Stimulated activated effector memory CD8-positive, alpha-beta T cell treated with anti-CD3 and anti-CD28 coated beads, Interleukin-12 subunit alpha, Interleukin-12 subunit beta, amount 100 ng/mL, for 72 hours (primary cell): ENCODE results near the gene SLC1A3.

Source experiments
- ATAC-seq: fragments of 150-1000 bp; cut with Tn5 transposase; 2 replicates; pipeline ENCODE4 v1.10.0; 2021
- DNase-seq, 2 donors: peaks; one replicate each; pipeline ENCODE4 v3.0.0; 2021 to 2022; ENCODE audit warnings: low spot score in 2 of 2
- H3K27ac Mint-ChIP-seq: one replicate; pipeline ENCODE4 v1.8.0; 2022; ENCODE audit warnings: mild to moderate bottlenecking, mixed read lengths
- H3K36me3 Mint-ChIP-seq: one replicate; pipeline ENCODE4 v1.8.0; 2022; ENCODE audit warnings: mild to moderate bottlenecking, mixed read lengths
- H3K4me1 Mint-ChIP-seq: one replicate; pipeline ENCODE4 v1.8.0; 2022; ENCODE audit warnings: mixed read lengths
- H3K4me3 Mint-ChIP-seq: one replicate; pipeline ENCODE4 v1.8.0; 2022; ENCODE audit warnings: mild to moderate bottlenecking, mixed read lengths
- H3K9me3 Mint-ChIP-seq: one replicate; pipeline ENCODE4 v1.8.0; 2022; ENCODE audit warnings: mixed read lengths

The SLC1A3 gene

GRCh38 chr5:36722900-36723299 is 116.5 kb downstream of the SLC1A3 start:
- peaks cover 6% of the 10 kb centered on the region for H3K4me1 Mint-ChIP-seq
- peak overlapping the region; percentile 1 for H3K4me3 Mint-ChIP-seq
- peak overlapping the region; percentile 1 for H3K27ac Mint-ChIP-seq
- no peaks in the 10 kb centered on the region for H3K36me3 Mint-ChIP-seq
- DNase-seq (no peak), ATAC-seq (no peak)
- no peaks in the 10 kb centered on the region for H3K9me3 Mint-ChIP-seq

- Mint-ChIP-seq H3K27ac (peak overlapping the region; percentile 1), H3K4me1 (peaks cover 6% of the 10 kb centered on the region), H3K4me3 (peak overlapping the region; percentile 32), H3K36me3 (no peaks in the 10 kb centered on the region), H3K9me3 (no peaks in the 10 kb centered on the region)
- no peak for DNase-seq
- ATAC-seq, result no peak
Observed at GRCh38 chr5:36723912-36724311, 117.5 kb downstream of the SLC1A3 start.

GRCh38 chr5:36724467-36725332 is 118.3 kb downstream of the SLC1A3 start:
- peak overlapping the region; percentile 32 for H3K4me3 Mint-ChIP-seq
- DNase-seq, result peak in 1 of 2 donors; percentile 55
- peaks cover 6% of the 10 kb centered on the region for H3K4me1 Mint-ChIP-seq

GRCh38 chr5:36726317-36726716 is 119.9 kb downstream of the SLC1A3 start:
- no peak overlapping the region for H3K27ac Mint-ChIP-seq
- H3K9me3 Mint-ChIP-seq, result no peaks in the 10 kb centered on the region
- ATAC-seq (no peak), DNase-seq (no peak)
- H3K4me1 Mint-ChIP-seq, result peaks cover 6% of the 10 kb centered on the region
- H3K4me3 Mint-ChIP-seq, result no peak overlapping the region
- H3K36me3 Mint-ChIP-seq, result no peaks in the 10 kb centered on the region

More at GRCh38 chr5:36724467-36725332, 118.3 kb downstream of the SLC1A3 start:
- Mint-ChIP-seq H3K27ac (peak overlapping the region; percentile 1), H3K36me3 (no peaks in the 10 kb centered on the region), H3K9me3 (no peaks in the 10 kb centered on the region)
- peak; percentile 78 for ATAC-seq

GRCh38 chr5:36726767-36727166 is 120.4 kb downstream of the SLC1A3 start:
- DNase-seq (no peak), ATAC-seq (no peak)
- no peaks in the 10 kb centered on the region for H3K36me3 Mint-ChIP-seq
- peaks cover 6% of the 10 kb centered on the region for H3K4me1 Mint-ChIP-seq
- H3K4me3 Mint-ChIP-seq, result no peak overlapping the region
- H3K9me3 Mint-ChIP-seq, result no peaks in the 10 kb centered on the region
- no peak overlapping the region for H3K27ac Mint-ChIP-seq

GRCh38 chr5:36728697-36729543 is 122.5 kb downstream of the SLC1A3 start:
- H3K9me3 Mint-ChIP-seq, result no peaks in the 10 kb centered on the region
- no peak overlapping the region for H3K4me3 Mint-ChIP-seq

GRCh38 chr5:36730537-36731216 is 124.3 kb downstream of the SLC1A3 start:
- Mint-ChIP-seq H3K27ac (no peak overlapping the region), H3K36me3 (no peaks in the 10 kb centered on the region), H3K4me1 (no peaks in the 10 kb centered on the region), H3K4me3 (no peak overlapping the region), H3K9me3 (no peaks in the 10 kb centered on the region)
- DNase-seq (no peak), ATAC-seq (no peak)

More at GRCh38 chr5:36728697-36729543, 122.5 kb downstream of the SLC1A3 start:
- ATAC-seq (peak; percentile 56), DNase-seq (no peak)
- Mint-ChIP-seq H3K36me3 (no peaks in the 10 kb centered on the region), H3K27ac (no peak overlapping the region), H3K4me1 (no peaks in the 10 kb centered on the region)

- Mint-ChIP-seq H3K36me3 (no peaks in the 10 kb centered on the region), H3K27ac (no peak overlapping the region), H3K9me3 (no peaks in the 10 kb centered on the region), H3K4me3 (no peak overlapping the region), H3K4me1 (no peaks in the 10 kb centered on the region)
- no peak for ATAC-seq
- DNase-seq, result no peak
Observed at GRCh38 chr5:36733183-36733582, 126.8 kb downstream of the SLC1A3 start.

GRCh38 chr5:36734422-36734821 is 128.0 kb downstream of the SLC1A3 start:
- no peaks in the 10 kb centered on the region for H3K9me3 Mint-ChIP-seq
- ATAC-seq, result peak; percentile 35
- no peak for DNase-seq
- H3K4me3 Mint-ChIP-seq, result no peak overlapping the region
- H3K4me1 Mint-ChIP-seq, result no peaks in the 10 kb centered on the region
- H3K36me3 Mint-ChIP-seq, result no peaks in the 10 kb centered on the region
- H3K27ac Mint-ChIP-seq, result no peak overlapping the region

- Mint-ChIP-seq H3K4me3 (no peak overlapping the region), H3K4me1 (no peaks in the 10 kb centered on the region), H3K36me3 (no peaks in the 10 kb centered on the region), H3K9me3 (no peaks in the 10 kb centered on the region), H3K27ac (no peak overlapping the region)
- ATAC-seq, result no peak
- no peak for DNase-seq
Observed at GRCh38 chr5:36735891-36736290, 129.5 kb downstream of the SLC1A3 start.
